Upper lobe of right lung (tissue), 1 donor: ENCODE data around the gene FBXW11. TPM values are rescaled to one million over a fixed set of nuclear protein-coding genes. Genes with fewer than 3 reads are reported as not detected.
A peak's percentile ranks its signal among the peaks of the same experiment; 100 is the strongest.
"Not testable (repeated sequence)": the region's sequence is repeated elsewhere in the genome, so short reads cannot be mapped to it uniquely, and the experiment has no call there.

Source experiments
- ATAC-seq: fragments of 200-7000 bp; cut with Tn5 transposase; one replicate; pipeline ENCODE4 v1.9.1; 2020; ENCODE audit warnings: mild to moderate bottlenecking, moderate library complexity
- DNase-seq: peaks from one replicate; pipeline ENCODE4 v3.0.0-alpha.2; 2020
- H3K27ac ChIP-seq: fragments of 200-600 bp; one replicate; pipeline ENCODE4 v1.8.0; 2022
- H3K27me3 ChIP-seq: fragments of 200-600 bp; one replicate; pipeline ENCODE4 v1.8.0; 2022; ENCODE audit warnings: mild to moderate bottlenecking
- H3K36me3 ChIP-seq: fragments of 200-600 bp; one replicate; pipeline ENCODE4 v1.8.0; 2022
- H3K4me1 ChIP-seq: fragments of 200-600 bp; one replicate; pipeline ENCODE4 v1.8.0; 2022
- H3K4me3 ChIP-seq: fragments of 200-600 bp; one replicate; pipeline ENCODE4 v1.8.0; 2022; ENCODE audit warnings: mild to moderate bottlenecking
- H3K9me3 ChIP-seq: fragments of 200-600 bp; one replicate; pipeline ENCODE4 v1.8.0; 2022
- CTCF ChIP-seq: fragments of 200-600 bp; IDR thresholded peaks from one replicate; pipeline ENCODE4 v1.8.0; 2022; ENCODE audit warnings: antibody characterized with exemption
- intact Hi-C: fragments of 100-400 bp; cut with DNase I; formaldehyde crosslinking; loops from one replicate; pipeline ENCODE4 v1.11.0; 2022
- total RNA-seq: library from RNA; stranded (reverse); fragmentation: NEBNext Ultra II Directional; extraction: Animal tissue kit (Norgen Biotek cat#: 25700); gene quantifications from one replicate; pipeline ENCODE4 v1.2.1, GENCODE V29; 2021
- donor health status: DM: no; HTN: yes; CAD: no; lungs with severe emphysema.

The FBXW11 gene
- total RNA-seq, 1 donor from 2014 or later = 61.8 TPM

GRCh38 chr5:171945066-171945465 lies 61.4 kb downstream of the FBXW11 start:
- ATAC-seq = no peak
- H3K36me3 ChIP-seq = no peaks in the 10 kb centered on the region
- no peak for DNase-seq
- peaks cover 9% of the 10 kb centered on the region for H3K4me1 ChIP-seq
- intact Hi-C loops = no loop called here
- H3K4me3 ChIP-seq = no peak overlapping the region
- no peak for TF ChIP-seq CTCF
- H3K27ac ChIP-seq = no peak overlapping the region
- H3K27me3 ChIP-seq = no peaks in the 10 kb centered on the region
- H3K9me3 ChIP-seq = no peaks in the 10 kb centered on the region

- H3K27ac ChIP-seq, H3K4me1 ChIP-seq, intact Hi-C loops, H3K27me3 ChIP-seq, H3K36me3 ChIP-seq, H3K9me3 ChIP-seq, ATAC-seq, H3K4me3 ChIP-seq, DNase-seq: not testable (repeated sequence)
These were observed 64.3 kb downstream of the FBXW11 start for GRCh38 chr5:171942112-171942516.

- H3K4me3 ChIP-seq, H3K27ac ChIP-seq, H3K4me1 ChIP-seq, H3K27me3 ChIP-seq, H3K36me3 ChIP-seq, intact Hi-C loops, H3K9me3 ChIP-seq, DNase-seq: not testable (repeated sequence)
- peak; percentile 51 for ATAC-seq
These were observed 64.8 kb downstream of the FBXW11 start for GRCh38 chr5:171941675-171942074.

- H3K4me3 ChIP-seq, ATAC-seq, H3K9me3 ChIP-seq, H3K4me1 ChIP-seq, H3K27me3 ChIP-seq, H3K36me3 ChIP-seq, intact Hi-C loops, DNase-seq: not testable (repeated sequence)
- H3K27ac ChIP-seq = peak overlapping the region; percentile 44
These were observed 65.2 kb downstream of the FBXW11 start for GRCh38 chr5:171941275-171941674.

- Histone ChIP-seq H3K27ac (peak overlapping the region; percentile 48), H3K4me3 (no peak overlapping the region), H3K9me3 (no peaks in the 10 kb centered on the region), H3K4me1 (peaks cover 9% of the 10 kb centered on the region), H3K27me3 (no peaks in the 10 kb centered on the region), H3K36me3 (no peaks in the 10 kb centered on the region)
- ATAC-seq = no peak
- no peak for TF ChIP-seq CTCF
- intact Hi-C loops = no loop called here
- DNase-seq = no peak
These were observed 66.5 kb downstream of the FBXW11 start for GRCh38 chr5:171939951-171940350.

GRCh38 chr5:171938358-171938757 lies 68.1 kb downstream of the FBXW11 start:
- intact Hi-C loops = no loop called here
- no peak for ATAC-seq
- Histone ChIP-seq H3K4me1 (peaks cover 9% of the 10 kb centered on the region), H3K9me3 (no peaks in the 10 kb centered on the region), H3K27ac (no peak overlapping the region), H3K4me3 (no peak overlapping the region), H3K27me3 (no peaks in the 10 kb centered on the region), H3K36me3 (no peaks in the 10 kb centered on the region)
- no peak for DNase-seq
- TF ChIP-seq CTCF = no peak

GRCh38 chr5:171937351-171937750 lies 69.1 kb downstream of the FBXW11 start:
- no peak overlapping the region for H3K27ac ChIP-seq
- ATAC-seq (no peak), DNase-seq (no peak)
- no peaks in the 10 kb centered on the region for H3K9me3 ChIP-seq
- no peaks in the 10 kb centered on the region for H3K27me3 ChIP-seq
- intact Hi-C loops = no loop called here
- peaks cover under 1% of the 10 kb centered on the region for H3K4me1 ChIP-seq
- H3K4me3 ChIP-seq = no peak overlapping the region
- no peak for TF ChIP-seq CTCF
- no peaks in the 10 kb centered on the region for H3K36me3 ChIP-seq
